ELF-1 (cell line): Measurements from ENCODE around the gene CDH6.

ENCODE experiments used
- DNase-seq: peaks from one replicate; pipeline ENCODE4 v3.0.0-alpha.2; 2016; ENCODE audit warnings: low read depth, low spot score

Gene CDH6

GRCh38 chr5:31250201-31250600 lies 56.7 kb downstream of the CDH6 start:
- no peak for DNase-seq

GRCh38 chr5:31251032-31251431 lies 57.5 kb downstream of the CDH6 start:
- no peak for DNase-seq

- no peak for DNase-seq
Measured at GRCh38 chr5:31255041-31255440, 61.6 kb downstream of the CDH6 start.

GRCh38 chr5:31268256-31268655 lies 74.8 kb downstream of the CDH6 start:
- DNase-seq: no peak

GRCh38 chr5:31268686-31269085 lies 75.2 kb downstream of the CDH6 start:
- DNase-seq: no peak

GRCh38 chr5:31269259-31269658 lies 75.8 kb downstream of the CDH6 start:
- no peak for DNase-seq

- DNase-seq: peak; percentile 3
Measured at GRCh38 chr5:31270396-31270795, 76.9 kb downstream of the CDH6 start.

GRCh38 chr5:31271567-31271966 lies 78.1 kb downstream of the CDH6 start:
- no peak for DNase-seq

- DNase-seq: no peak
Measured at GRCh38 chr5:31273161-31273560, 79.7 kb downstream of the CDH6 start.

- DNase-seq: no peak
Measured at GRCh38 chr5:31273631-31274378, 80.3 kb downstream of the CDH6 start.

- DNase-seq: no peak
Measured at GRCh38 chr5:31280210-31280609, 86.7 kb downstream of the CDH6 start.

GRCh38 chr5:31283326-31283725 lies 89.8 kb downstream of the CDH6 start:
- no peak for DNase-seq

- no peak for DNase-seq
Measured at GRCh38 chr5:31285025-31285424, 91.5 kb downstream of the CDH6 start.

- DNase-seq: no peak
Measured at GRCh38 chr5:31287985-31288384, 94.5 kb downstream of the CDH6 start.

GRCh38 chr5:31289429-31289828 lies 95.9 kb downstream of the CDH6 start:
- no peak for DNase-seq

- no peak for DNase-seq
Measured at GRCh38 chr5:31291323-31291854, 97.9 kb downstream of the CDH6 start.

GRCh38 chr5:31300501-31300900 lies 107.0 kb downstream of the CDH6 start:
- DNase-seq: no peak

GRCh38 chr5:31301833-31302232 lies 108.3 kb downstream of the CDH6 start:
- DNase-seq: no peak

GRCh38 chr5:31303688-31304087 lies 110.2 kb downstream of the CDH6 start:
- no peak for DNase-seq

GRCh38 chr5:31317665-31318064 lies 124.2 kb downstream of the CDH6 start:
- DNase-seq: peak; percentile 40

- DNase-seq: no peak
Measured at GRCh38 chr5:31319335-31319734, 125.8 kb downstream of the CDH6 start.

- no peak for DNase-seq
Measured at GRCh38 chr5:31322946-31323345, 129.5 kb downstream of the CDH6 start.

GRCh38 chr5:31324842-31325241 lies 131.4 kb downstream of the CDH6 start:
- no peak for DNase-seq
